CD4-positive, alpha-beta T cell (primary cell): ENCODE measurements around the gene RNF32. TPM values are rescaled to one million over a fixed set of nuclear protein-coding genes. Genes with fewer than 3 reads are reported as not detected.

Experiments used
- ATAC-seq: fragments of 200-7000 bp; cut with Tn5 transposase; one replicate; pipeline ENCODE4 v1.10.0; 2022; ENCODE audit warnings: mild to moderate bottlenecking; ENCODE audit not compliant: poor library complexity
- CTCF ChIA-PET: fragments of 350-600 bp; sonication (Branson Sonifier 250); formaldehyde crosslinking; loops from one replicate; lab custom pipeline; 2021; ENCODE audit warnings: antibody characterized with exemption, inconsistent platforms; lab: Charles Lee
- POLR2A ChIA-PET: fragments of 350-600 bp; sonication (Branson Sonifier 250); formaldehyde crosslinking; loops from one replicate; lab custom pipeline; 2021; ENCODE audit warnings: antibody characterized with exemption, inconsistent platforms; lab: Charles Lee
- DNase-seq, 14 experiments: peaks; one replicate each; pipeline ENCODE4 v3.0.0-alpha.2; 2013 to 2020; ENCODE audit warnings: mixed read lengths in 2 of 14
- H3K27ac ChIP-seq, 2 donors: one replicate each; pipeline versions ENCODE4 v1.5.1 to v1.7.0; 2013; ENCODE audit warnings: low read length in 2 of 2, low read depth in 1 of 2, mild to moderate bottlenecking in 1 of 2
- H3K27me3 ChIP-seq, 2 experiments: 1 replicate in 1 of 2; 2 replicates in 1 of 2; pipeline versions ENCODE4 v1.6.1 to v1.7.0; 2013; ENCODE audit warnings: low read length in 2 of 2, control low read depth in 1 of 2, mild to moderate bottlenecking in 1 of 2, moderate library complexity in 1 of 2; ENCODE audit not compliant: insufficient read depth in 2 of 2, control insufficient read depth in 1 of 2
- H3K36me3 ChIP-seq: one replicate; pipeline ENCODE4 v1.6.1; 2013; ENCODE audit warnings: low read length, control low read depth; ENCODE audit not compliant: insufficient read depth
- H3K4me1 ChIP-seq: one replicate; pipeline ENCODE4 v1.6.1; 2013; ENCODE audit warnings: low read length, control low read depth; ENCODE audit not compliant: insufficient read depth
- H3K4me3 ChIP-seq: one replicate; pipeline ENCODE4 v1.5.1; 2013; ENCODE audit warnings: mild to moderate bottlenecking, low read length, moderate library complexity
- H3K9me3 ChIP-seq, 2 experiments: 1 replicate in 1 of 2; 2 replicates in 1 of 2; pipeline versions ENCODE4 v1.6.1 to v1.7.0; 2013; ENCODE audit warnings: low read length in 2 of 2, mild to moderate bottlenecking in 2 of 2, control low read depth in 1 of 2, moderate library complexity in 1 of 2; ENCODE audit not compliant: control insufficient read depth in 1 of 2, insufficient read depth in 1 of 2
- H3K27ac Mint-ChIP-seq: one replicate; pipeline ENCODE4 v1.8.0; 2020; ENCODE audit warnings: mixed read lengths
- H3K27me3 Mint-ChIP-seq: one replicate; pipeline ENCODE4 v1.8.0; 2021; ENCODE audit warnings: mixed read lengths
- H3K36me3 Mint-ChIP-seq: one replicate; pipeline ENCODE4 v1.8.0; 2021; ENCODE audit warnings: low read depth, mixed read lengths
- H3K4me1 Mint-ChIP-seq: one replicate; pipeline ENCODE4 v1.8.0; 2021; ENCODE audit warnings: low read depth, mixed read lengths
- H3K4me3 Mint-ChIP-seq: one replicate; pipeline ENCODE4 v1.8.0; 2020; ENCODE audit warnings: mild to moderate bottlenecking, mixed read lengths
- H3K9me3 Mint-ChIP-seq: one replicate; pipeline ENCODE4 v1.8.0; 2020; ENCODE audit warnings: mixed read lengths
- intact Hi-C, 2 experiments: fragments of 100-400 bp; cut with DNase I in 1 of 2; cut with micrococcal nuclease in 1 of 2; formaldehyde crosslinking; loops; one replicate each; pipeline versions ENCODE4 v1.15.1 to v1.9.0; 2023 to 2025; cut with DNase I, micrococcal nuclease
- total RNA-seq, 174 experiments: library from RNA in 2 of 174; stranded (reverse) in 2 of 174; gene quantifications; one replicate each; pipeline ENCODE4 v1.2.3 and lab custom pipeline; 2021 to 2026
- TF ChIP-seq, protein P1 (sequence below): fragments of 200-600 bp; IDR thresholded peaks from one replicate; pipeline ENCODE4 v1.8.0; 2022; ENCODE audit warnings: antibody characterized with exemption, mild to moderate bottlenecking

Gene RNF32
- total RNA-seq, 2 experiments from 2014 or later = 0.99 TPM; not detected in 1

DNA sequence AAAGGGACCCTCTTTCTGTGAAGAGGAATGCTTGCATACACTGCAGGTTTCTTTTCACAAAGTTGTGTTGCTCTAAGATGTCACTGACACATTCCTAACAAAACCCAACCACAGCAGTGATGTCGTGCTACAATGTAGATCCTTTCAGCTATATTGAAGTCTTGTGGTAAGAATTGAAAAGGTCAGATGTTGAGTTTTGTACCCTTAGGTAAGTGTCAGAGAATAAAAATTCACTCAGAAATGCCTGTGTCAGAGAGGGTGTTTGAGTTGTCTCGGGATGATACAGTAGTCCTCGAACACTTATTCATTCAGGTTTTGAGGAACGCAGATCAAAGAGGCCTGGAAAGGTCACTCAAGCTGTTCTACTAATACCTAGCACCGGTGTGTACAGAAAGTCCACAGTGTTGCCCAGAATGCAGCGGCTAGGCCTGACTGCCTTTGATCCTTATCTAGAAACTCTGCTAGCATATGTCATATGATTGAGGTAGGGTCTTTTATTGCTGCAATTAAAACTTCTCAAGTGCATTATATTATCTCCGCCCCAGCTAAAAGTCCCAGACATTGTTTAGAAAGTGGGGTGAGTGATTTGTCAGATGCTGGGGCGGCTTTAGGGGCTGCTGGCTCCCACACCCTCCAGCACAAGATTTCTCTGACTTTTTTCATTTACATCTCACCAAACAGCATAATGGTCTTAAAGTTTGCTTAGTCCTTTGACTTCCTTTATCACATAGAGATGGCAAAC, 26.0 kb downstream of the RNF32 start:
- no peak overlapping the region for H3K27ac ChIP-seq
- Mint-ChIP-seq H3K4me1 (no peaks in the 10 kb centered on the region), H3K27me3 (no peaks in the 10 kb centered on the region), H3K36me3 (peaks cover 14% of the 10 kb centered on the region), H3K9me3 (no peaks in the 10 kb centered on the region), H3K4me3 (no peak overlapping the region), H3K27ac (no peak overlapping the region)
- no peaks in the 10 kb centered on the region for H3K4me1 ChIP-seq
- intact Hi-C loops = loop anchor here in 1 of 2 experiments (2.0 kb wide), 1 partner anchor 22 kb away; no protein-coding TSS in a partner anchor
- no peaks in the 10 kb centered on the region for H3K27me3 ChIP-seq
- no peak for DNase-seq
- H3K4me3 ChIP-seq = no peak overlapping the region
- POLR2A ChIA-PET = no interaction called here
- TF ChIP-seq, protein P1, sequence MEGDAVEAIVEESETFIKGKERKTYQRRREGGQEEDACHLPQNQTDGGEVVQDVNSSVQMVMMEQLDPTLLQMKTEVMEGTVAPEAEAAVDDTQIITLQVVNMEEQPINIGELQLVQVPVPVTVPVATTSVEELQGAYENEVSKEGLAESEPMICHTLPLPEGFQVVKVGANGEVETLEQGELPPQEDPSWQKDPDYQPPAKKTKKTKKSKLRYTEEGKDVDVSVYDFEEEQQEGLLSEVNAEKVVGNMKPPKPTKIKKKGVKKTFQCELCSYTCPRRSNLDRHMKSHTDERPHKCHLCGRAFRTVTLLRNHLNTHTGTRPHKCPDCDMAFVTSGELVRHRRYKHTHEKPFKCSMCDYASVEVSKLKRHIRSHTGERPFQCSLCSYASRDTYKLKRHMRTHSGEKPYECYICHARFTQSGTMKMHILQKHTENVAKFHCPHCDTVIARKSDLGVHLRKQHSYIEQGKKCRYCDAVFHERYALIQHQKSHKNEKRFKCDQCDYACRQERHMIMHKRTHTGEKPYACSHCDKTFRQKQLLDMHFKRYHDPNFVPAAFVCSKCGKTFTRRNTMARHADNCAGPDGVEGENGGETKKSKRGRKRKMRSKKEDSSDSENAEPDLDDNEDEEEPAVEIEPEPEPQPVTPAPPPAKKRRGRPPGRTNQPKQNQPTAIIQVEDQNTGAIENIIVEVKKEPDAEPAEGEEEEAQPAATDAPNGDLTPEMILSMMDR = no peak
- CTCF ChIA-PET = no interaction called here
- no peak for ATAC-seq
- no peaks in the 10 kb centered on the region for H3K36me3 ChIP-seq
- no peaks in the 10 kb centered on the region for H3K9me3 ChIP-seq

GRCh38 chr7:156667110-156667426, 26.5 kb downstream of the RNF32 start:
- H3K27ac Mint-ChIP-seq = no peak overlapping the region
- ATAC-seq = no peak
- Histone ChIP-seq H3K4me3 (no peak overlapping the region), H3K27ac (no peak overlapping the region), H3K36me3 (peaks cover 2% of the 10 kb centered on the region), H3K9me3 (no peaks in the 10 kb centered on the region), H3K27me3 (no peaks in the 10 kb centered on the region), H3K4me1 (no peaks in the 10 kb centered on the region)
- no peak overlapping the region for H3K4me3 Mint-ChIP-seq
- CTCF ChIA-PET = no interaction called here
- H3K4me1 Mint-ChIP-seq = no peaks in the 10 kb centered on the region
- POLR2A ChIA-PET = no interaction called here
- no peaks in the 10 kb centered on the region for H3K9me3 Mint-ChIP-seq
- no peaks in the 10 kb centered on the region for H3K27me3 Mint-ChIP-seq
- H3K36me3 Mint-ChIP-seq = peaks cover 15% of the 10 kb centered on the region
- intact Hi-C loops = loop anchor here in 1 of 2 experiments (2.0 kb wide), 1 partner anchor 22 kb away; no protein-coding TSS in a partner anchor
- DNase-seq = no peak
- TF ChIP-seq, protein P1 = no peak

DNA sequence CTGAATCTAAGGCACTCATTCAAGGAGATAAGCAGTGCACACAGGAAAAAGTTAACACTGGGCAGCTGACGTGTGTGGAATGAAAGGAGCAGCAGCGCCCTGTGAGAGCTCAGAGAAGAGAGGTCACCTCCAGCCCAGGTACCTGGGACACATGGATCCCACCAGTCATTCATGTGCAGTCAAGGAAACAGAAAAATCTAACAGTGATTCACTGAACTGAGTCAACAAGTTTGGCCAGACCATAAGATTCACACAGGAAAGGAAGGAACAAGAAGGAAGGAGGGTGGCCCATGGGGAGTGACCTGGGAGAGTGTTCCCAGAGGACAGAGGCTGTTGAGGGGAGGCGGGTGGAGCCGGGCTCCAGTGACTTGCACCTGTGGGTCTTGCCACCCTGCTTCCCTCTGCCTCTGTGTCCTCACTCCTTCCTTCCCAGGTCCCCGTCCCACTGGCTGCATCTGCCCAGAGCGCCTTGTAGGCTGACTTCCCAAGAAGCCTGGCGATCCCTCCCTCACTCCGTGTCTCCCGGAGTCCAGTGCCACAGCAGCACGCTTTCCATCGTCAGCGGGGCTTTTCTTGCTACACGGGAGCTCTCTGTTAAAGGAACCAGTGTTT, 27.7 kb downstream of the RNF32 start:
- ATAC-seq = no peak
- H3K4me3 Mint-ChIP-seq = no peak overlapping the region
- no peaks in the 10 kb centered on the region for H3K4me1 Mint-ChIP-seq
- POLR2A ChIA-PET = no interaction called here
- H3K27me3 Mint-ChIP-seq = no peaks in the 10 kb centered on the region
- H3K36me3 Mint-ChIP-seq = peaks cover 15% of the 10 kb centered on the region
- Histone ChIP-seq H3K27me3 (no peaks in the 10 kb centered on the region), H3K9me3 (no peaks in the 10 kb centered on the region), H3K4me3 (no peak overlapping the region), H3K36me3 (peaks cover 4% of the 10 kb centered on the region), H3K4me1 (no peaks in the 10 kb centered on the region), H3K27ac (no peak overlapping the region)
- DNase-seq = no peak
- TF ChIP-seq, protein P1 = no peak
- H3K27ac Mint-ChIP-seq = no peak overlapping the region
- intact Hi-C loops = no loop called here
- CTCF ChIA-PET = no interaction called here
- H3K9me3 Mint-ChIP-seq = no peaks in the 10 kb centered on the region
